ENCODE data around the gene S100A2.
"Not testable (repeated sequence)": the region's sequence is repeated elsewhere in the genome, so short reads cannot be mapped to it uniquely, and the experiment has no call there.

The S100A2 gene

GRCh38 chr1:153526132-153526543 lies 39.5 kb downstream of the S100A2 start:
- Histone ChIP-seq H3K9me3 (ENCODE audit: control insufficient read depth, insufficient read depth, low read length) (no peaks in the 10 kb centered on the region), H3K4me3 (ENCODE audit: low read depth, low read length) (no peak overlapping the region), H3K27ac (ENCODE audit: low read depth, low read length) (no peak overlapping the region), H3K4me1 (ENCODE audit: control insufficient read depth, insufficient read depth, low read length) (peaks cover 13% of the 10 kb centered on the region), H3K36me3 (ENCODE audit: control insufficient read depth, insufficient read depth, low read length) (no peaks in the 10 kb centered on the region), H3K9ac (ENCODE audit: low read depth, low read length) (no peak overlapping the region), H3K27me3 (ENCODE audit: control insufficient read depth, insufficient read depth, low read length) (no peaks in the 10 kb centered on the region)

GRCh38 chr1:153525088-153525728 lies 40.4 kb downstream of the S100A2 start:
- H3K36me3 ChIP-seq (ENCODE audit: control insufficient read depth, insufficient read depth, low read length) = no peaks in the 10 kb centered on the region
- no peak overlapping the region for H3K9ac ChIP-seq (ENCODE audit: low read depth, low read length)
- peaks cover 20% of the 10 kb centered on the region for H3K4me1 ChIP-seq (ENCODE audit: control insufficient read depth, insufficient read depth, low read length)
- H3K4me3 ChIP-seq (ENCODE audit: low read depth, low read length) = no peak overlapping the region
- no peaks in the 10 kb centered on the region for H3K9me3 ChIP-seq (ENCODE audit: control insufficient read depth, insufficient read depth, low read length)
- H3K27me3 ChIP-seq (ENCODE audit: control insufficient read depth, insufficient read depth, low read length) = no peaks in the 10 kb centered on the region
- no peak overlapping the region for H3K27ac ChIP-seq (ENCODE audit: low read depth, low read length)

DNA sequence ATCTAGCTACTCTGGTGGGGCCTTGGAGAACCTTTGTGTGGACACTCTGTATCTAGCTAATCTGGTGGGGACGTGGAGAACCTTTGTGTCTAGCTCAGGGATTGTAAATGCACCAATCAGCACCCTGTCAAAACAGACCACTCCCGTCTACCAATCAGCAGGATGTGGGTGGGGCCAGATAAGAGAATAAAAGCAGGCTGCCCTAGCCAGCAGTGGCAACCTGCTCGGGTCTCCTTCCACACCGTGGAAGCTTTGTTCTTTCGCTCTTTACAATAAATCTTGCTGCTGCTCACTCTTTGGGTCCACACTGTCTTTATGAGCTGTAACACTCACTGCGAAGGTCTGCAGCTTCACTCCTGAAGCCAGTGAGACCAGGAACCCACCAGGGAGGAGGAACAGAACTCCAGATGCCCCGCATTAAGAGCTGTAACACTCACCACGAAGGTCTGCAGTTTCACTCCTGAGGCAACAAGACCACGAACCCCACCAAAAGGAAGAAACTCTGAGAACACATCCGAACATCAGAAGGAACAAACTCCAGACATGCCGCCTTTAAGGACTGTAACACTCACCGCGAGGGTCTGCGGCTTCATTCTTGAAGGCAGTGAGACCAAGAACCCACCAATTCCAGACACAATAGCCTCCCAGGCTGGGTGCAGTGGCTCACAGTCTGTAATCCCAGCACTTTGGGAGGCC lies 43.1 kb downstream of the S100A2 start:
- Histone ChIP-seq H3K27me3 (ENCODE audit: control insufficient read depth, insufficient read depth, low read length) (peaks cover 16% of the 10 kb centered on the region), H3K4me1 (ENCODE audit: control insufficient read depth, insufficient read depth, low read length) (peaks cover 20% of the 10 kb centered on the region)
- H3K4me3 ChIP-seq (ENCODE audit: low read depth, low read length); H3K9me3 ChIP-seq (ENCODE audit: control insufficient read depth, insufficient read depth, low read length); H3K9ac ChIP-seq (ENCODE audit: low read depth, low read length); H3K36me3 ChIP-seq (ENCODE audit: control insufficient read depth, insufficient read depth, low read length); H3K27ac ChIP-seq (ENCODE audit: low read depth, low read length): not testable (repeated sequence)

DNA sequence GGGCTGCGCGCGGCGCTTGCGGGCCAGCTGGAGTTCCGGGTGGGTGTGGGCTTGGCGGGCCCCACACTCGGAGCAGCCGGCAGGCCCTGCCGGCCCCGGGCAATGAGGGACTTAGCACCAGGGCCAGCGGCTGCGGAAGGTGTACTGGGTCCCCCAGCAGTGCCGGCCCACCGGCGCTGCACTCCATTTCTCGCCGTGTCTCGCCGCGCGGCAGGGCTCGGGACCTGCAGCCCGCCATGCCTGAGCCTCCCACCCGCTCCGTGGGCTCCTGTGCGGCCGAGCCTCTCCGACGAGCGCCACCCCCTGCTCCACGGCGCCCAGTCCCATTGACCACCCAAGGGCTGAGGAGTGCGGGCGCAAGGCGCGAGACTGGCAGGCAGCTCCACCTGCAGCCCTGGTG lies 43.8 kb downstream of the S100A2 start:
- H3K27ac ChIP-seq (ENCODE audit: low read depth, low read length); H3K4me3 ChIP-seq (ENCODE audit: low read depth, low read length); H3K9me3 ChIP-seq (ENCODE audit: control insufficient read depth, insufficient read depth, low read length); H3K36me3 ChIP-seq (ENCODE audit: control insufficient read depth, insufficient read depth, low read length); H3K9ac ChIP-seq (ENCODE audit: low read depth, low read length): not testable (repeated sequence)
- Histone ChIP-seq H3K27me3 (ENCODE audit: control insufficient read depth, insufficient read depth, low read length) (peaks cover 22% of the 10 kb centered on the region), H3K4me1 (ENCODE audit: control insufficient read depth, insufficient read depth, low read length) (peaks cover 15% of the 10 kb centered on the region)

DNA sequence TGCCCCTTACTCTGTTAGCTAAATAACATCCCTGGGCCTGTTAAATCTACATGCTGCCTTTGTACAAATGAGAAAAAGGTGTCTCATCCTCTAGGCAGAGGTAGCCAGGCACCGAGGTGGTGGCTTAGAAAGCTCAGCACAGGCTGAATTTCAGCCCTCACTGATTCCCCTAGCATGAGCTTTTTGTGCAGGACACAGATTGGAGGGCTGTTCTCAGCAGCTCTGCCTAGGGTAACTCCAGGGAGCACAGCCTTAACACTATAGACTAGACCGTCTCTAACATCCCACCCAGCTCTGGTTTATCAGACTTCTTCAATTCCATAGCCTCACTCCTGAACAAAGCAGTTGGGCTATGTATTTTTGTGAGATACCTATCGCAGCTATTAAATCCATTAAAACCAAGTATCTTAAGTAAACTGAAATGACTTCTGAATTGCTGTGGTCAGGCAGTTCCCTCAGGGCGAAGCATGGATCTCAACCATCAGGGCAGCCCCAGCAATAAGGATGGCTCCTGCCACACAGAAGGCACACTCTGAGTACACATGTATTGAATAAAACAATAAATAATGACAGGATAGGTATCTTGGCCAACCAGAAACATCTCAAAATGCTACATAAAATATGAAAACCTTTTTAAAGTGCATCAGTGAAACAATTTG lies 44.7 kb downstream of the S100A2 start:
- Histone ChIP-seq H3K4me1 (ENCODE audit: control insufficient read depth, insufficient read depth, low read length) (peaks cover 10% of the 10 kb centered on the region; the same call in 1 of the 2 replicates), H3K27ac (ENCODE audit: low read depth, low read length) (peak overlapping the region; percentile 15), H3K9me3 (ENCODE audit: control insufficient read depth, insufficient read depth, low read length) (no peaks in the 10 kb centered on the region), H3K4me3 (ENCODE audit: low read depth, low read length) (no peak overlapping the region), H3K36me3 (ENCODE audit: control insufficient read depth, insufficient read depth, low read length) (no peaks in the 10 kb centered on the region), H3K9ac (ENCODE audit: low read depth, low read length) (no peak overlapping the region), H3K27me3 (ENCODE audit: control insufficient read depth, insufficient read depth, low read length) (peaks cover 31% of the 10 kb centered on the region)

DNA sequence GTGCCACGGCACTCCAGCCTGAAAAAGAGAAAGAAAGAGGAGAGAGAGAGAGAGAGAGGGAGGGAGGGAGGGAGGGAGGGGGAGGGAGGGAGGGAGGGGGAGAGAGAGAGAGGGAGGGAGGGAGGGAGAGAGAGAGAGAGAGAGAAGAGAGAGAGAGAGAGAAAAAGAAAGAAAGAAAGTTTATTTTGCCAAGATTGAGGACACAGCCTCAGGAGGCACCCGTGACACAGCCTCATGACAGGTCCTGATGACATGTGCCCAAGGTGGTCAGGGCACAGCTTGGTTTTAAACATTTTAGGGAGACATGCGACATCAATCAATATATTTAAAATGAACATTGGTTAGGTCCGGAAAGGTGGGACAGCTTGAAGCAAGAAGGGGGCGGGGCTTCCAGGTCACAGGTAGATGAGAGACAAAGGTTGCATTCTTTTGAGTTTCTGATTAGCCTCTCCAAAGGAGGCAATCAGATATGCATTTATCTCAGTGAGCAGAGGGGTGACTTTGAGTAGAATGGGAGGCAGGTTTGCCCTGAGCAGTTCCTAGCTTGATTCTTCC lies 45.4 kb downstream of the S100A2 start:
- H3K36me3 ChIP-seq (ENCODE audit: control insufficient read depth, insufficient read depth, low read length); H3K9me3 ChIP-seq (ENCODE audit: control insufficient read depth, insufficient read depth, low read length); H3K27ac ChIP-seq (ENCODE audit: low read depth, low read length); H3K4me3 ChIP-seq (ENCODE audit: low read depth, low read length); H3K9ac ChIP-seq (ENCODE audit: low read depth, low read length); H3K4me1 ChIP-seq (ENCODE audit: control insufficient read depth, insufficient read depth, low read length): not testable (repeated sequence)
- peaks cover 38% of the 10 kb centered on the region for H3K27me3 ChIP-seq (ENCODE audit: control insufficient read depth, insufficient read depth, low read length)

GRCh38 chr1:153519242-153519641 lies 46.4 kb downstream of the S100A2 start:
- peaks cover 7% of the 10 kb centered on the region; the same call in 1 of the 2 replicates for H3K4me1 ChIP-seq (ENCODE audit: control insufficient read depth, insufficient read depth, low read length)
- H3K27ac ChIP-seq (ENCODE audit: low read depth, low read length) = no peak overlapping the region
- no peaks in the 10 kb centered on the region for H3K9me3 ChIP-seq (ENCODE audit: control insufficient read depth, insufficient read depth, low read length)

GRCh38 chr1:153515504-153516394 lies 49.9 kb downstream of the S100A2 start:
- Histone ChIP-seq H3K27me3 (ENCODE audit: control insufficient read depth, insufficient read depth, low read length) (peaks cover 45% of the 10 kb centered on the region), H3K9ac (ENCODE audit: low read depth, low read length) (no peak overlapping the region), H3K36me3 (ENCODE audit: control insufficient read depth, insufficient read depth, low read length) (no peaks in the 10 kb centered on the region), H3K4me3 (ENCODE audit: low read depth, low read length) (no peak overlapping the region), H3K27ac (ENCODE audit: low read depth, low read length) (no peak overlapping the region), H3K4me1 (ENCODE audit: control insufficient read depth, insufficient read depth, low read length) (peaks cover 3% of the 10 kb centered on the region; the same call in 1 of the 2 replicates), H3K9me3 (ENCODE audit: control insufficient read depth, insufficient read depth, low read length) (no peaks in the 10 kb centered on the region)

More at GRCh38 chr1:153519242-153519641, 46.4 kb downstream of the S100A2 start:
- Histone ChIP-seq H3K36me3 (ENCODE audit: control insufficient read depth, insufficient read depth, low read length) (no peaks in the 10 kb centered on the region), H3K27me3 (ENCODE audit: control insufficient read depth, insufficient read depth, low read length) (peaks cover 40% of the 10 kb centered on the region), H3K9ac (ENCODE audit: low read depth, low read length) (no peak overlapping the region), H3K4me3 (ENCODE audit: low read depth, low read length) (no peak overlapping the region)

- Histone ChIP-seq H3K4me3 (ENCODE audit: low read depth, low read length) (no peak overlapping the region), H3K27me3 (ENCODE audit: control insufficient read depth, insufficient read depth, low read length) (peaks cover 37% of the 10 kb centered on the region), H3K27ac (ENCODE audit: low read depth, low read length) (no peak overlapping the region), H3K4me1 (ENCODE audit: control insufficient read depth, insufficient read depth, low read length) (no peaks in the 10 kb centered on the region), H3K36me3 (ENCODE audit: control insufficient read depth, insufficient read depth, low read length) (no peaks in the 10 kb centered on the region), H3K9me3 (ENCODE audit: control insufficient read depth, insufficient read depth, low read length) (no peaks in the 10 kb centered on the region), H3K9ac (ENCODE audit: low read depth, low read length) (no peak overlapping the region)
These were observed 52.0 kb downstream of the S100A2 start for GRCh38 chr1:153513666-153514065.

- Histone ChIP-seq H3K9me3 (ENCODE audit: control insufficient read depth, insufficient read depth, low read length) (no peaks in the 10 kb centered on the region), H3K4me1 (ENCODE audit: control insufficient read depth, insufficient read depth, low read length) (no peaks in the 10 kb centered on the region), H3K9ac (ENCODE audit: low read depth, low read length) (no peak overlapping the region), H3K4me3 (ENCODE audit: low read depth, low read length) (no peak overlapping the region), H3K27me3 (ENCODE audit: control insufficient read depth, insufficient read depth, low read length) (peaks cover 34% of the 10 kb centered on the region), H3K27ac (ENCODE audit: low read depth, low read length) (no peak overlapping the region), H3K36me3 (ENCODE audit: control insufficient read depth, insufficient read depth, low read length) (no peaks in the 10 kb centered on the region)
These were observed 52.6 kb downstream of the S100A2 start for GRCh38 chr1:153513023-153513422.

Data from HUES48 (cell line).